GM19395 (cell line): ENCODE measurements around the gene AMBP.

Experiments
- ATAC-seq: cut with Tn5 transposase; IDR thresholded peaks from one replicate; pipeline ENCODE4 v1.9.1; 2021; ENCODE audit warnings: mild to moderate bottlenecking, moderate library complexity; ENCODE audit not compliant: unreplicated experiment

The AMBP gene

GRCh38 chr9:114076237-114077161 lies 1.6 kb downstream of the AMBP start:
- ATAC-seq, result no peak

GRCh38 chr9:114075602-114076001 lies 2.5 kb downstream of the AMBP start:
- no peak for ATAC-seq

DNA sequence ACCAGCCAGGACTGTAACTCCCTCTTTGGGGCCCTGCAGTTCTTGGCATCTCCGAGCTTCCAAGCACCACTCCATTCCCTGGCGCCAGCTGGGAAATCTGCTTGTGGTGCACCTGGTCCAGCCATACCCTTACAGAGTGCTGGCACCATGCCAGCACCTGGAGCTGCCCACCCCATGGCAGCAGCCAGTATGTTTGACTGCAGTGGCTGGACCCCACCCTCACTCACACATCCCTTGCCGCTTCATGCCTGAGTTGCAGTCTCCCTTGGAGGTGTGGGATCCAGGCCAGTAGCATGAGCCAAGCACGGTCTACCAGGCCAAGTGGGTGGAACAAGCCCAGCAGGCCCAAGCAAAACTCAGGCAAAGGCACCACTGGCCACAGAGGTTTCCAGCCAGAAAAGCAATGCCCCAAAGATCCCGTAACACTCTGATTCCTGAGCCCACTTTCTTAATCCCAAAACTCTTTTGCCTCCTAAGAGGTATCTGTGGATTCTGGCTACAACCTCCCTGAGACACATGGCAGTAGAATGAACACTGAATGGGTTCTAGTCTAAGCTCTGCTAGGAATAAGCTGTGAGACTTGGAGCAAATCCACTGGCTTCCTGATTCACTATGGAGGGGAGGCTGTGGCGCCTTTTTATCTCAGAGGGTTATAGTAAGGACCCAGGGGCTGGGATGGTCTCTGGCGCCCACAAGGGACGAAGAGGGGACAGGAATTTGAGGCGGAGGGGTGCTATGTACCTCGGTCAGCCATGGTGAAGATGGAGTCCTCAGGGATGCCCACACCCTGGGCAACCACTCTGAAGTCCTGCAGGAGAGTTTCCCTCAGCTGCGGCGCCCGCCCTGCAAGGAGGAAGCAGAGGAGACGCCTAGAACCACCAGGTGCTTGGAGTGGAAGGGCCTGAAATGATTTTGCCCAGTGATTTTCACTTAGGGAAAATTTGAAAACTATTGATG lies 5.6 kb downstream of the AMBP start:
- ATAC-seq, result no peak

DNA sequence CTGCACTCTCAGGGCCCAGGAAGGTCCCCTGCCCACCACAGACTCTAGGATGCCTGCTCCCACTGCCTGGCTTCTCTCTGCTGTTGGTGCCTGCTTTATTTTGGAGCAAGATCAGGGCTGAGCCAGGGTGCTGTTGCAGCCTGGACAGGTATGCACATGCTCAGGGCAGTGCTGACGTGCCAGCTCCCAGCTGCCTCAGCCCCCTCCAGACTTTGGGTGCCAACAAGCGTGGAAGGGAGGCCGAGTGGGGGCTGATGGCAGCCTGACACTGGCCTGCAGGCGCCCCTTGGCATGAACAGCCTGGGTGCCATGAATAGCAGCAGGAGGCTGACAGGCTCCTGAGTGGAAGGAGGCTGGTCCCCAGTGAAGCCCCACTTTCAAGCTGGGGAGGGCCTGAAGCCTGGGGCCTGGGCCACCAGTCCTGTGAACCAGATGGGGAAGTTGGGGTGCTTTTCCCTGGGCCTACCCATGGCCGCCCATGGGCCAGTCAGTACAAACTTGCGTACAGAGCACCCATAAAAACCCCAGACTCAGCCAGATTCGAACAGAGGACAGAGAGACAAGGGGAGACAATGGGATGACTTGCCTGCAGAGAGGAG lies 6.8 kb downstream of the AMBP start:
- no peak for ATAC-seq

GRCh38 chr9:114070188-114071103 lies 7.7 kb downstream of the AMBP start:
- ATAC-seq, result no peak

GRCh38 chr9:114069476-114070187 lies 8.5 kb downstream of the AMBP start:
- ATAC-seq, result no peak

DNA sequence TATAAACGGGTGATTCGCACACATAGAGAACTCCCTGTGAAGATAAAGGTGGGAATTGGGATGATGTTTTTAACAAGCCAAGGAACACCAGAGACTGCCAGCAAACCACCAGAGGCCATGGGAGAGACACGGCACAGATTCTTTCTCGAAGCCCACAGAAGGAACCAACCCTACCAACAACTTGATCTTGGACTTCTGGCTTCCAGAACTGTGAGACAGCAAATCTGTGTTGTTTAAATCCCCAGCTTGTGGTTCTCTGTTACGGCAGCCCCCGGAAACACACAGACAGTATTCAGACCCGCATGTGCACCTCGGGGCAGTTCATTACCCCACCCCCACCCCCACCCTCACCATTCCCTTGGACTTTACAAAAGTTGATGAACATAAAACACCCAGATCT lies 12.8 kb downstream of the AMBP start:
- ATAC-seq, result no peak

- ATAC-seq, result no peak
These were observed 16.1 kb downstream of the AMBP start for GRCh38 chr9:114061830-114062474.

DNA sequence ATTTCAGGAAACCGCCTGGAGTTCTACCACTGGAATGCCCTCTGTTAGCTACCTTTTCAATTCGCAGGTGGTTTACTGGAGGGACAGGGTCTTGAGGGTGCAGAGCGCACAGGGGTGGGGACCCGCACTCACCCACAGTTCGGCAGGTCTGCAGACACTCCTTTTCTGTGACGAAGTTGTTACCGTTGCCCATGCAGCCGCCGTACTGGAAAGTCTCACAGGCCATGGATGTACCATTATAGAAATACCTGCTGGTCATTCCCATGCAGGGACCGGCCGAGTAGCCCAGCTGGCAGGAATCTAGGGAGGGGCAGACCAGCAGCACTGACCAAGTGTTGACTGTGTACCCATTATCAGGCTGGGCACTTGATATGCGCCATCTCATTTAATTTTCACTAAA lies 16.8 kb downstream of the AMBP start:
- no peak for ATAC-seq

- no peak for ATAC-seq
These were observed 17.4 kb downstream of the AMBP start for GRCh38 chr9:114060711-114061110.

DNA sequence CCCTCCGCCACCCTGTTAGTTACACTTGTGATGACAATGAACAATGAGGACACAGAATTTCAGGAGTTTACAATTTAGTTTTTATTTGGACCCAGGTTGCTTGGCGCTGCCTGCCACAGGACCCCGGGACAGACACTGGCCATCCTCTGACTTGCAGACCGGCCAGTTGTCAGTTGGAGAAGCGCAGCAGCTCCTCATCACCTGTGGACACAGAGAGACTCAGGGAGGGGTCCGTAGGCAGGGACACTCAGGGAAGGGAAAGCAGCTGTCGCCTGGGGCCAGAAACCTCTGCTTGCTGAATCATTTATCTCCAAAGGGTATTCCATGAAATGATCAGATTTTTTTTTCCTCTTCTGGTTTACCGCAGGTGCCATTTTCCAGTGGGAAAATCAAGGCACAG lies 18.0 kb downstream of the AMBP start:
- no peak for ATAC-seq

DNA sequence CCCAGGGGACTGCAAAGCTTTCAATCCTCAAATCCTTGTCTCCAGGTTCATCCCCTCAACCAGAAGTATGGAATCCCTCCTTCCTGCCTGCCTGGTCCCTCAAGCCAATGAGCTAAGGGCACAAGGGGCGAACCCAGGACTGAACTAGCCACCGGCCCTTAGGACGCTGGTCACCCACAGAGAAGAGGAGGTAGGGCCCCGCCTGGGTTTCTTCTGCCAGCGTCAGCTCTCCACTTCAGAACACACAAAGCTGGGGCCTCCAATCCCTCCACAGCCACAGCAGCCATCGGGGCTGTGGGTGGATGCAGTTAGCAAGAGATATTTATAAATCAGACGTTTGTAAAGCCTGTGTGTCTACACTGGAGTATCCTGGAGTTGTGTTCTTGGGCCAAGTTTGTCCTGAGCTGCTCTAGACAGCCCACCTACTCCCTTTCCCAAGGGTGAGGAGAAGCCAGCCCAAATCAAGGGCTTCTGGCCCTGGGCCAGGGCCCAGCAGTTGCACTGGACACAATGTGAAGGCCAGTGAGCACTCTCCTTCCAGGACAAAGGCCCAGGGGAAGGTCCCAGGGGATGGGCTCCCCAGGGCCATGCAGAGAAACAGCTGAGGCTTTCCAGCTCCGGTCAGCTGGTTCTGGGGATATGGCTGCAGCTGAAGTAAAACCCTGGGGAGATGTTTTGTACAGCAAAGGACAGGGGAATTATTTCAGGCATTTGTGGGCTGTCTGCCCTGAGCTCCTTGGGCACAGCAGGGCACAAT lies 18.9 kb downstream of the AMBP start:
- no peak for ATAC-seq

DNA sequence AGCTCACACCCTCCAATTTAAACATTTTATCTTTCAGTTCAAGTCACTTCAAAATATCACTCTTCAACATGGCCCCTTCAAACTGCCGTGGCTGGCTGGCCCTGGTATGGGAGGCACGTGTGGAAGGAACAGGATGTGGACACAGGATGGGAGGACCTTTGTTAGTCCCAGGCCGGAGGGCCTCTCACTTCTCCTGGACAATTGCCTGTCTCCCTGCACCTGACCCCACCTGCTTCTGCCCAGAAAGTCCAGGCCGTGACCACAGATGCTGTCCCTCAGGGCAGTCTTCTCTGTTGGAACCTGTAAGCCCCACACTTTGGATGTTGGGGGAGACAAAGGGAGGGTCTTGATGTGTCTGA lies 19.4 kb downstream of the AMBP start:
- ATAC-seq, result no peak

DNA sequence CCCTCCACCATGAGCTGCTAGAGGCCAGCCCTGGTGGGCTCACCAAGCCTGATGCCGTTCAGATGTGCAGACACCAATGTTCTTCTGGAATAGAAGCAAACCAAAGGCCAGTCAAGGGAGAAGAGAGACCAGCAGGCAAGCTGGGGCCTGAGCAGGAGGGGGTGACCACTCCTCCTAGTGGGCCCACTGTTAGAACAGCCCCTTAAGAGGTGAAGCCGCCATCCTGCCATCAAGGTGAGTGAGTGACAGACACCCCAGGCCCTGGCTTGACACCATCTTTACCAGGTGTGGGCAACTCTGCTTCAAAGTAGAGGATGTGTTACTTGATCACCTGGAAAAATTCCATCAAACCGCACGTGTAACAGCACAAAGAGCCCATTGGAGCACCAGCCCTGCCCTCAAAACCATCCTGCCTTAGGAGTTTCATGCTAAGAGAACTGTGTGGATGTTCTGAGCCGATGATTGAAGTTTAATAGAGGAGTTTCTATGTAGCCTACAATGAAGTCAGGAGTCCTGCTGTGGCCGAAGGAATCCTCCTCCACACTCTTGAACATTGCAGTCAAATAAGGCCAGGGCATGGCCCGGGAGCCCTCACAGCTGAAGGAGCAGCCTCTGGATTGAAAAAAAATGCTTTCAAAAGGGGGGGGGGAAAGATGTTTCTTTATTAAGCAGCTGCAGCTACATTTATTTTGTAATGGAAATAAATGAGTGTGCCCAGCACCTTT lies 20.8 kb downstream of the AMBP start:
- no peak for ATAC-seq

GRCh38 chr9:114056527-114056926 lies 21.6 kb downstream of the AMBP start:
- no peak for ATAC-seq

DNA sequence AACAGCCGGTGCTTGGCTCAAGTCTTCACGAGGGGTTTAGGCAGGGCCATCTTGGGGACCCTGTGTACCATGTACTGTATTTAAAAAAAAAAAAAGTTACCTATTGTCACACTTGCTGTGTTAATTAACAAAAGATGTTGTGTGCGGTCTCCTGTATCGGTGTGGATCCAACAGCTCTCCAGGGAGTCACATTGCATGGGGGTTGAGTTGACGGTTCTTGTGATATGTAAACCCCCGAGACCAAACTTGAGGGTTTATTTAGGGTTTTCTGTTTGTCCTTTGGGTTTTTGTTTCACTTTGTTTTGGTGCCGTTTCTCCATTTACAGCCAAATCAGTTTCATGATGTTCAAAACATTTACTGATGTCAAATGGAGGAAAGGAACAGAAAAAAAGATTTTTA lies 22.2 kb downstream of the AMBP start:
- no peak for ATAC-seq

GRCh38 chr9:114055061-114055460 lies 23.0 kb downstream of the AMBP start:
- no peak for ATAC-seq

DNA sequence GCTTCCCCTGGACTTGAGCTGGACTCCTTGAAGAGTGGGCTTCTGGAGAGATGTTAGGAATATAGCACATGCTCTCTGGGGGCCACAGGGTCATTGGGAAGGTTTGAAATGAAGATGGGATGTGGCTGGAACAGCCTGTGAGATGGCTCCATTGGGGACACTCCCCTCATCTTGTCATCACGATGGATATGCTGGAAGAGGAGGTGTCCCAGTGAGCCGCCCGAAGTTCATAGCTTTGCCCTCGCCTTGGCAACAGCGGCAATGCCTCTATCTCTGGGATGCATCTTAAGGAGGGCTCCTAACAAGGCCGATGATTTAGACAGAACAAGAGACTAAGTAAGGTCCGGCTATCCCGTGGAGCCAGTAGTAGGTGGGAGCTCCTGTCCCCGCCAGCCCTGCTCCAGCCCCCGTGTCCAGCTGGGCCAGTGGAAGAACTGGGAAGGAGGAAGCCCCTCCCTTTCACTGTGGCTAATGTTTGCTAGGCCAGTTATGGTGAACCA lies 23.9 kb downstream of the AMBP start:
- ATAC-seq, result no peak
